HEK293 (cell line): ENCODE measurements around the gene MAP1LC3B2.

Source experiments
- CTCF ChIA-PET: fragments of 350-600 bp; formaldehyde crosslinking; extraction: SDS; loops from one replicate; lab custom pipeline; 2021; ENCODE audit warnings: antibody characterized with exemption; lab: Yijun Ruan, JAX
- POLR2A ChIA-PET: fragments of 300-600 bp; formaldehyde crosslinking; extraction: SDS; loops from one replicate; lab custom pipeline; 2020; ENCODE audit warnings: antibody characterized with exemption, inconsistent platforms; lab: Yijun Ruan, JAX
- H3K27ac ChIP-seq: fragments of 200-500 bp; sonication (Bioruptor generic); 2 replicates; pipeline ENCODE4 v1.5.1; 2014; ENCODE audit warnings: low read depth, low read length, control low read depth, inconsistent platforms; ENCODE audit errors: extremely low read depth
- H3K36me3 ChIP-seq, 2 experiments: fragments of 200-500 bp in 1 of 2; sonication (Bioruptor generic) in 1 of 2; 1 replicate in 1 of 2; 2 replicates in 1 of 2; pipeline ENCODE4 v1.5.1; 2014 to 2017; ENCODE audit warnings: inconsistent platforms in 2 of 2, low read length in 2 of 2; ENCODE audit not compliant: control insufficient read depth in 2 of 2, insufficient read depth in 1 of 2
- H3K4me1 ChIP-seq: fragments of 200-500 bp; sonication (Bioruptor generic); 2 replicates; pipeline ENCODE4 v1.5.1; 2014; ENCODE audit warnings: mild to moderate bottlenecking, low read length, inconsistent platforms; ENCODE audit not compliant: control insufficient read depth, insufficient read depth
- H3K4me3 ChIP-seq: 2 replicates; pipeline ENCODE4 v1.5.1; 2011; ENCODE audit warnings: low read depth, mild to moderate bottlenecking, control low read depth, low read length, moderate library complexity
- H3K9me3 ChIP-seq: fragments of 200-500 bp; sonication (Bioruptor generic); 2 replicates; pipeline ENCODE4 v1.5.1; 2014; ENCODE audit warnings: low read depth, low read length, inconsistent platforms; ENCODE audit not compliant: control insufficient read depth, insufficient read depth
- BCL11A ChIP-seq: fragments of 450-650 bp; formaldehyde crosslinking; IDR thresholded peaks from 2 replicates; pipeline ENCODE4 v1.5.1; 2016; ENCODE audit warnings: low read depth, missing biosample characterization, missing genetic modification characterization
- GLIS1 ChIP-seq: fragments of 450-650 bp; formaldehyde crosslinking; IDR thresholded peaks from 2 replicates; pipeline ENCODE4 v1.5.1; 2016; ENCODE audit warnings: missing biosample characterization, missing genetic modification characterization
- KLF1 ChIP-seq: fragments of 450-650 bp; formaldehyde crosslinking; IDR thresholded peaks from 2 replicates; pipeline ENCODE4 v1.5.1; 2016; ENCODE audit warnings: missing biosample characterization, missing genetic modification characterization
- KLF10 ChIP-seq: fragments of 450-650 bp; IDR thresholded peaks from 2 replicates; pipeline ENCODE4 v1.5.1; 2018; ENCODE audit warnings: missing biosample characterization, mild to moderate bottlenecking, missing genetic modification characterization
- KLF8 ChIP-seq: fragments of 450-650 bp; formaldehyde crosslinking; IDR thresholded peaks from 2 replicates; pipeline ENCODE4 v1.5.1; 2016; ENCODE audit warnings: missing biosample characterization, missing genetic modification characterization
- OSR2 ChIP-seq: fragments of 450-650 bp; formaldehyde crosslinking; IDR thresholded peaks from 2 replicates; pipeline ENCODE4 v1.5.1; 2016; ENCODE audit warnings: missing biosample characterization, missing genetic modification characterization
- PRDM1 ChIP-seq: fragments of 450-650 bp; formaldehyde crosslinking; IDR thresholded peaks from 2 replicates; pipeline ENCODE4; 2016; ENCODE audit warnings: missing biosample characterization, missing genetic modification characterization
- SP2 ChIP-seq: fragments of 450-650 bp; formaldehyde crosslinking; IDR thresholded peaks from 2 replicates; pipeline ENCODE4 v1.5.1; 2016; ENCODE audit warnings: missing biosample characterization, missing genetic modification characterization
- SP7 ChIP-seq: fragments of 450-650 bp; formaldehyde crosslinking; IDR thresholded peaks from 2 replicates; pipeline ENCODE4 v1.5.1; 2016; ENCODE audit warnings: missing biosample characterization, missing genetic modification characterization
- WT1 ChIP-seq: fragments of 450-650 bp; formaldehyde crosslinking; IDR thresholded peaks from 2 replicates; pipeline ENCODE4 v1.5.1; 2016; ENCODE audit warnings: missing biosample characterization, missing genetic modification characterization
- ZBTB17 ChIP-seq: fragments of 450-650 bp; formaldehyde crosslinking; IDR thresholded peaks from 2 replicates; pipeline ENCODE4 v1.5.1; 2016; ENCODE audit warnings: missing biosample characterization, missing genetic modification characterization
- ZBTB20 ChIP-seq: fragments of 450-650 bp; formaldehyde crosslinking; IDR thresholded peaks from 2 replicates; pipeline ENCODE4 v1.5.1; 2016; ENCODE audit warnings: missing biosample characterization, missing genetic modification characterization
- ZBTB7A ChIP-seq: fragments of 450-650 bp; formaldehyde crosslinking; IDR thresholded peaks from 2 replicates; pipeline ENCODE4 v1.5.1; 2016; ENCODE audit warnings: low read depth, missing biosample characterization, missing genetic modification characterization
- ZEB2 ChIP-seq: fragments of 450-650 bp; formaldehyde crosslinking; IDR thresholded peaks from 2 replicates; pipeline ENCODE4 v1.5.1; 2016; ENCODE audit warnings: missing biosample characterization, missing genetic modification characterization
- ZNF175 ChIP-seq: fragments of 450-650 bp; formaldehyde crosslinking; IDR thresholded peaks from 2 replicates; pipeline ENCODE4 v1.5.1; 2016; ENCODE audit warnings: missing biosample characterization, missing genetic modification characterization
- ZNF239 ChIP-seq: fragments of 450-650 bp; formaldehyde crosslinking; IDR thresholded peaks from 2 replicates; pipeline ENCODE4 v1.5.1; 2016; ENCODE audit warnings: missing biosample characterization, missing genetic modification characterization
- ZNF274 ChIP-seq, 2 experiments: fragments of 200-500 bp in 1 of 2; fragments of 450-650 bp in 1 of 2; sonication (Bioruptor generic) in 1 of 2; formaldehyde crosslinking in 1 of 2; IDR thresholded peaks; 2 replicates each; pipeline versions ENCODE4 v1.5.1 to v1.6.1; 2014 to 2016; ENCODE audit warnings: borderline replicate concordance in 1 of 2, inconsistent platforms in 1 of 2, low read length in 1 of 2, missing biosample characterization in 1 of 2, missing genetic modification characterization in 1 of 2
- ZNF324 ChIP-seq: fragments of 450-650 bp; formaldehyde crosslinking; IDR thresholded peaks from 2 replicates; pipeline ENCODE4 v1.5.1; 2016; ENCODE audit warnings: missing biosample characterization, missing genetic modification characterization
- ZNF335 ChIP-seq: fragments of 450-650 bp; formaldehyde crosslinking; conservative IDR thresholded peaks from 2 replicates; pipeline ENCODE4 v1.5.1; 2016; ENCODE audit warnings: missing biosample characterization, missing genetic modification characterization
- ZNF423 ChIP-seq: fragments of 450-650 bp; formaldehyde crosslinking; IDR thresholded peaks from 2 replicates; pipeline ENCODE4 v1.5.1; 2016; ENCODE audit warnings: missing biosample characterization, missing genetic modification characterization
- ZNF629 ChIP-seq: fragments of 450-650 bp; formaldehyde crosslinking; IDR thresholded peaks from 2 replicates; pipeline ENCODE4 v1.5.1; 2017; ENCODE audit warnings: missing biosample characterization, missing genetic modification characterization
- ZNF660 ChIP-seq: fragments of 450-650 bp; IDR thresholded peaks from 2 replicates; pipeline ENCODE4 v1.5.1; 2018; ENCODE audit warnings: missing biosample characterization, mild to moderate bottlenecking, missing genetic modification characterization
- ZNF785 ChIP-seq: fragments of 450-650 bp; formaldehyde crosslinking; IDR thresholded peaks from 2 replicates; pipeline ENCODE4 v1.5.1; 2016; ENCODE audit warnings: missing biosample characterization, missing genetic modification characterization
- TF ChIP-seq, protein P1 (sequence below): fragments of 450-650 bp; formaldehyde crosslinking; IDR thresholded peaks from 2 replicates; pipeline ENCODE4 v1.5.1; 2016; ENCODE audit warnings: missing biosample characterization, missing genetic modification characterization
- TF ChIP-seq, protein P2 (sequence below): fragments of 450-650 bp; formaldehyde crosslinking; IDR thresholded peaks from 2 replicates; pipeline ENCODE4 v1.5.1; 2016; ENCODE audit warnings: missing biosample characterization, missing genetic modification characterization
- TF ChIP-seq, protein P3 (sequence below): fragments of 450-650 bp; formaldehyde crosslinking; IDR thresholded peaks from 2 replicates; pipeline ENCODE4 v1.5.1; 2016; ENCODE audit warnings: missing biosample characterization, missing genetic modification characterization, low read depth
- TF ChIP-seq, protein P4 (sequence below): fragments of 450-650 bp; formaldehyde crosslinking; IDR thresholded peaks from 2 replicates; pipeline ENCODE4 v1.5.1; 2016; ENCODE audit warnings: missing biosample characterization, missing genetic modification characterization
- TF ChIP-seq, protein P5 (sequence below): fragments of 450-650 bp; formaldehyde crosslinking; IDR thresholded peaks from 2 replicates; pipeline ENCODE4 v1.5.1; 2016; ENCODE audit warnings: missing biosample characterization, missing genetic modification characterization
- TF ChIP-seq, protein P6 (sequence below): fragments of 450-650 bp; formaldehyde crosslinking; IDR thresholded peaks from 2 replicates; pipeline ENCODE4 v1.5.1; 2016; ENCODE audit warnings: missing biosample characterization, missing genetic modification characterization, borderline replicate concordance

MAP1LC3B2 gene

DNA sequence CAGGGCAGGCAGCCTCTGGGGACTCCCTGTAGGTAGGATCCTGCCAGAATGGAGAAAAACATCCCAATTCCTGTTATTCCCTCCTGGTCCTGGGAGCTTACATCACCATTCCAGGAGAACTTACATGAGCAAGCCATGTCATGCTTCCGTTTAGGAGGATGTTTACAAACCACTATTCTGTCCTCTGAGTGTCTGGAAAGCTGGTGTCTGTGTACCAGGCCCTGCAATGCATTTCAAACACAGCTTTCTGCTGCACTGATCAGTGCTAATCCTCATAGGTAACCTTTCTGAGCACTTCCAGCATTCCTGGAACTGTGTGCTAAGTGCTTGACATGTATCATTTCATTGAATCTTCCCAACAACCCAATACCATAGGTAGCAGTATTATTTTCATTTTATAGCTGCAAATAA lies 19.8 kb upstream of the MAP1LC3B2 start:
- Histone ChIP-seq H3K4me3 (no peak overlapping the region), H3K36me3 (no peaks in the 10 kb centered on the region), H3K27ac (no peak overlapping the region), H3K4me1 (peaks cover 4% of the 10 kb centered on the region), H3K9me3 (no peaks in the 10 kb centered on the region)
- POLR2A ChIA-PET = no interaction called here
- CTCF ChIA-PET = interaction anchor here (0.6 to 2.4 kb wide), 3 partner anchors 61 to 621 kb away, joined by 3 to 9 read pairs (median 3); no protein-coding TSS in a partner anchor
- TF ChIP-seq KLF10 (tag by site-specific recombination) = no peak
- TF ChIP-seq ZBTB17 (tag by site-specific recombination) = peak; percentile 28
- TF ChIP-seq, protein P1, sequence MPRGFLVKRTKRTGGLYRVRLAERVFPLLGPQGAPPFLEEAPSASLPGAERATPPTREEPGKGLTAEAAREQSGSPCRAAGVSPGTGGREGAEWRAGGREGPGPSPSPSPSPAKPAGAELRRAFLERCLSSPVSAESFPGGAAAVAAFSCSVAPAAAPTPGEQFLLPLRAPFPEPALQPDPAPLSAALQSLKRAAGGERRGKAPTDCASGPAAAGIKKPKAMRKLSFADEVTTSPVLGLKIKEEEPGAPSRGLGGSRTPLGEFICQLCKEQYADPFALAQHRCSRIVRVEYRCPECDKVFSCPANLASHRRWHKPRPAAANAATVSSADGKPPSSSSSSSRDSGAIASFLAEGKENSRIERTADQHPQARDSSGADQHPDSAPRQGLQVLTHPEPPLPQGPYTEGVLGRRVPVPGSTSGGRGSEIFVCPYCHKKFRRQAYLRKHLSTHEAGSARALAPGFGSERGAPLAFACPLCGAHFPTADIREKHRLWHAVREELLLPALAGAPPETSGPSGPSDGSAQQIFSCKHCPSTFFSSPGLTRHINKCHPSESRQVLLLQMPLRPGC (tag by site-specific recombination) = no peak
- TF ChIP-seq PRDM1 (tag by site-specific recombination) = no peak
- no peak for TF ChIP-seq ZNF335 (tag by site-specific recombination)
- TF ChIP-seq OSR2 (tag by site-specific recombination) = peak; percentile 35; the same call in 1 of the 2 replicates
- no peak for TF ChIP-seq ZNF175 (tag by site-specific recombination)
- TF ChIP-seq, protein P2, sequence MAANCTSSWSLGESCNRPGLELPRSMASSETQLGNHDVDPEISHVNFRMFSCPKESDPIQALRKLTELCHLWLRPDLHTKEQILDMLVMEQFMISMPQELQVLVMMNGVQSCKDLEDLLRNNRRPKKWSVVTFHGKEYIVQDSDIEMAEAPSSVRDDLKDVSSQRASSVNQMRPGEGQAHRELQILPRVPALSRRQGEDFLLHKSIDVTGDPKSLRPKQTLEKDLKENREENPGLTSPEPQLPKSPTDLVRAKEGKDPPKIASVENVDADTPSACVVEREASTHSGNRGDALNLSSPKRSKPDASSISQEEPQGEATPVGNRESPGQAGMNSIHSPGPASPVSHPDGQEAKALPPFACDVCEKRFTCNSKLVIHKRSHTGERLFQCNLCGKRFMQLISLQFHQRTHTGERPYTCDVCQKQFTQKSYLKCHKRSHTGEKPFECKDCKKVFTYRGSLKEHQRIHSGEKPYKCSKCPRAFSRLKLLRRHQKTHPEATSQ (tag by site-specific recombination) = no peak
- no peak for TF ChIP-seq ZNF785
- TF ChIP-seq SP7 (tag by site-specific recombination) = no peak
- TF ChIP-seq, protein P3, sequence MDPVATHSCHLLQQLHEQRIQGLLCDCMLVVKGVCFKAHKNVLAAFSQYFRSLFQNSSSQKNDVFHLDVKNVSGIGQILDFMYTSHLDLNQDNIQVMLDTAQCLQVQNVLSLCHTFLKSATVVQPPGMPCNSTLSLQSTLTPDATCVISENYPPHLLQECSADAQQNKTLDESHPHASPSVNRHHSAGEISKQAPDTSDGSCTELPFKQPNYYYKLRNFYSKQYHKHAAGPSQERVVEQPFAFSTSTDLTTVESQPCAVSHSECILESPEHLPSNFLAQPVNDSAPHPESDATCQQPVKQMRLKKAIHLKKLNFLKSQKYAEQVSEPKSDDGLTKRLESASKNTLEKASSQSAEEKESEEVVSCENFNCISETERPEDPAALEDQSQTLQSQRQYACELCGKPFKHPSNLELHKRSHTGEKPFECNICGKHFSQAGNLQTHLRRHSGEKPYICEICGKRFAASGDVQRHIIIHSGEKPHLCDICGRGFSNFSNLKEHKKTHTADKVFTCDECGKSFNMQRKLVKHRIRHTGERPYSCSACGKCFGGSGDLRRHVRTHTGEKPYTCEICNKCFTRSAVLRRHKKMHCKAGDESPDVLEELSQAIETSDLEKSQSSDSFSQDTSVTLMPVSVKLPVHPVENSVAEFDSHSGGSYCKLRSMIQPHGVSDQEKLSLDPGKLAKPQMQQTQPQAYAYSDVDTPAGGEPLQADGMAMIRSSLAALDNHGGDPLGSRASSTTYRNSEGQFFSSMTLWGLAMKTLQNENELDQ = no peak
- TF ChIP-seq, protein P4, sequence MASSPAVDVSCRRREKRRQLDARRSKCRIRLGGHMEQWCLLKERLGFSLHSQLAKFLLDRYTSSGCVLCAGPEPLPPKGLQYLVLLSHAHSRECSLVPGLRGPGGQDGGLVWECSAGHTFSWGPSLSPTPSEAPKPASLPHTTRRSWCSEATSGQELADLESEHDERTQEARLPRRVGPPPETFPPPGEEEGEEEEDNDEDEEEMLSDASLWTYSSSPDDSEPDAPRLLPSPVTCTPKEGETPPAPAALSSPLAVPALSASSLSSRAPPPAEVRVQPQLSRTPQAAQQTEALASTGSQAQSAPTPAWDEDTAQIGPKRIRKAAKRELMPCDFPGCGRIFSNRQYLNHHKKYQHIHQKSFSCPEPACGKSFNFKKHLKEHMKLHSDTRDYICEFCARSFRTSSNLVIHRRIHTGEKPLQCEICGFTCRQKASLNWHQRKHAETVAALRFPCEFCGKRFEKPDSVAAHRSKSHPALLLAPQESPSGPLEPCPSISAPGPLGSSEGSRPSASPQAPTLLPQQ (tag by site-specific recombination) = no peak
- peak; percentile 22; the same call in 1 of the 2 replicates for TF ChIP-seq WT1
- no peak for TF ChIP-seq ZNF423
- no peak for TF ChIP-seq KLF1 (tag by site-specific recombination)
- TF ChIP-seq ZEB2 (tag by site-specific recombination) = no peak
- 0 out of 2 replicates have a peak, but pooled peaks have one; percentile 14 for TF ChIP-seq ZNF660 (tag by site-specific recombination)
- peak; percentile 72 for TF ChIP-seq ZBTB20 (tag by site-specific recombination)
- no peak for TF ChIP-seq ZNF239 (tag by site-specific recombination)
- no peak for TF ChIP-seq KLF8 (tag by site-specific recombination)
- TF ChIP-seq ZBTB7A (tag by site-specific recombination) = no peak
- TF ChIP-seq ZNF324 (tag by site-specific recombination) = no peak
- TF ChIP-seq SP2 (tag by site-specific recombination) = no peak
- TF ChIP-seq, protein P5, sequence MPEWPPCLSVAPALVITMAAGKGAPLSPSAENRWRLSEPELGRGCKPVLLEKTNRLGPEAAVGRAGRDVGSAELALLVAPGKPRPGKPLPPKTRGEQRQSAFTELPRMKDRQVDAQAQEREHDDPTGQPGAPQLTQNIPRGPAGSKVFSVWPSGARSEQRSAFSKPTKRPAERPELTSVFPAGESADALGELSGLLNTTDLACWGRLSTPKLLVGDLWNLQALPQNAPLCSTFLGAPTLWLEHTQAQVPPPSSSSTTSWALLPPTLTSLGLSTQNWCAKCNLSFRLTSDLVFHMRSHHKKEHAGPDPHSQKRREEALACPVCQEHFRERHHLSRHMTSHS (tag by site-specific recombination) = no peak
- TF ChIP-seq ZNF629 (tag by site-specific recombination) = peak; percentile 24; the same call in 1 of the 2 replicates
- TF ChIP-seq ZNF274 (IDR thresholded peaks at IDR 0.05; ENCODE audit: low read length) = no peak
- no peak for TF ChIP-seq ZNF274 (tag by site-specific recombination; IDR thresholded peaks at IDR 0.05; ENCODE audit: borderline replicate concordance)
- TF ChIP-seq GLIS1 = peak; percentile 69
- no peak for TF ChIP-seq BCL11A (tag by site-specific recombination)
- TF ChIP-seq, protein P6, sequence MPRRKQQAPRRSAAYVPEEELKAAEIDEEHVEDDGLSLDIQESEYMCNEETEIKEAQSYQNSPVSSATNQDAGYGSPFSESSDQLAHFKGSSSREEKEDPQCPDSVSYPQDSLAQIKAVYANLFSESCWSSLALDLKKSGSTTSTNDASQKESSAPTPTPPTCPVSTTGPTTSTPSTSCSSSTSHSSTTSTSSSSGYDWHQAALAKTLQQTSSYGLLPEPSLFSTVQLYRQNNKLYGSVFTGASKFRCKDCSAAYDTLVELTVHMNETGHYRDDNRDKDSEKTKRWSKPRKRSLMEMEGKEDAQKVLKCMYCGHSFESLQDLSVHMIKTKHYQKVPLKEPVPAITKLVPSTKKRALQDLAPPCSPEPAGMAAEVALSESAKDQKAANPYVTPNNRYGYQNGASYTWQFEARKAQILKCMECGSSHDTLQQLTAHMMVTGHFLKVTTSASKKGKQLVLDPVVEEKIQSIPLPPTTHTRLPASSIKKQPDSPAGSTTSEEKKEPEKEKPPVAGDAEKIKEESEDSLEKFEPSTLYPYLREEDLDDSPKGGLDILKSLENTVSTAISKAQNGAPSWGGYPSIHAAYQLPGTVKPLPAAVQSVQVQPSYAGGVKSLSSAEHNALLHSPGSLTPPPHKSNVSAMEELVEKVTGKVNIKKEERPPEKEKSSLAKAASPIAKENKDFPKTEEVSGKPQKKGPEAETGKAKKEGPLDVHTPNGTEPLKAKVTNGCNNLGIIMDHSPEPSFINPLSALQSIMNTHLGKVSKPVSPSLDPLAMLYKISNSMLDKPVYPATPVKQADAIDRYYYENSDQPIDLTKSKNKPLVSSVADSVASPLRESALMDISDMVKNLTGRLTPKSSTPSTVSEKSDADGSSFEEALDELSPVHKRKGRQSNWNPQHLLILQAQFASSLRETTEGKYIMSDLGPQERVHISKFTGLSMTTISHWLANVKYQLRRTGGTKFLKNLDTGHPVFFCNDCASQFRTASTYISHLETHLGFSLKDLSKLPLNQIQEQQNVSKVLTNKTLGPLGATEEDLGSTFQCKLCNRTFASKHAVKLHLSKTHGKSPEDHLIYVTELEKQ = no peak
